ENCODE measurements around the gene STEAP1B.
"Not testable (repeated sequence)": the region's sequence is repeated elsewhere in the genome, so short reads cannot be mapped to it uniquely, and the experiment has no call there.

Gene STEAP1B

GRCh38 chr7:22474645-22475044 is 25.3 kb downstream of the STEAP1B start:
- Histone ChIP-seq H3K9me3 (ENCODE audit: control insufficient read depth, insufficient read depth, low read length) (no peaks in the 10 kb centered on the region), H3K36me3 (ENCODE audit: control insufficient read depth, insufficient read depth, low read length) (no peaks in the 10 kb centered on the region), H3K4me3 (ENCODE audit: low read depth, low read length) (no peak overlapping the region), H3K27me3 (ENCODE audit: control insufficient read depth, insufficient read depth, low read length) (no peaks in the 10 kb centered on the region), H3K9ac (ENCODE audit: low read depth, low read length) (no peak overlapping the region), H3K4me1 (ENCODE audit: control insufficient read depth, insufficient read depth, low read length) (no peaks in the 10 kb centered on the region)

GRCh38 chr7:22470981-22471380 is 29.0 kb downstream of the STEAP1B start:
- Histone ChIP-seq H3K9me3 (ENCODE audit: control insufficient read depth, insufficient read depth, low read length) (no peaks in the 10 kb centered on the region), H3K9ac (ENCODE audit: low read depth, low read length) (no peak overlapping the region), H3K36me3 (ENCODE audit: control insufficient read depth, insufficient read depth, low read length) (no peaks in the 10 kb centered on the region), H3K27me3 (ENCODE audit: control insufficient read depth, insufficient read depth, low read length) (no peaks in the 10 kb centered on the region), H3K4me3 (ENCODE audit: low read depth, low read length) (no peak overlapping the region), H3K4me1 (ENCODE audit: control insufficient read depth, insufficient read depth, low read length) (no peaks in the 10 kb centered on the region)

DNA sequence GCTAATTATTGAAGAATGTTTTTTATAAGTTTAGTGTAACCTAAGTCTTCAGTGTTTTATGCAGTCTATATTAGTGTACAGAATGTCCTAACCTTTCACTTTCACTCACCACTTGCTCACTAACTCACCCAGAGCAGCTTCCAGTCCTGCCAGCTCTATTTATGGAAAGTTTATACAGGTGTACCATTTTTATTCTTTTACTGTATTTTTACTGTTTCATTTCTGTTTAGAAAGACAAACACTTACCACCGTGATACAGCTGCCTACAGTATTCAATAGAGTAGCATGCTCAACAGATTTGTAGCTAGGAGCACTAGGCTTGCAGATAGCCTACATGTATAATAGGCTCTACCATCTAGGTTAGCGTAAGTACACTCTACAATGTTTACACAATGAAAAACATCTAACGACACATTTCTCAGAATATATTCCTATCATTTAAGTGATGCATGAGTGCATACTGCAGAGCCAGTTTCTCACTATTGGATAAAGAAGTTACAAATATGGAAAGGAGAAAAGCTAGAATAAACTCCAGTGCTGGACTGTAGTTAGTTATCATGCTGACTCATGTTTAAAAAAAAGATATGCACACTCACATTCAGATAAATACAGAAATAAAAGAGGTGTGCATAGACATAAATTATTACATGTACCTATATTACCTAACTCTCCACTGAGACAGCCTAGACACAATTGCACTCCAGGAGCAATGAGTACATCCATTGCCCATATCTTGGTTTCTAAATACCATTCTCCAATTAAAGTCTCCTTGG is 30.4 kb downstream of the STEAP1B start:
- no peaks in the 10 kb centered on the region for H3K36me3 ChIP-seq (ENCODE audit: control insufficient read depth, insufficient read depth, low read length)
- H3K4me3 ChIP-seq (ENCODE audit: low read depth, low read length) = no peak overlapping the region
- H3K4me1 ChIP-seq (ENCODE audit: control insufficient read depth, insufficient read depth, low read length) = no peaks in the 10 kb centered on the region
- H3K9me3 ChIP-seq (ENCODE audit: control insufficient read depth, insufficient read depth, low read length) = no peaks in the 10 kb centered on the region
- H3K9ac ChIP-seq (ENCODE audit: low read depth, low read length) = no peak overlapping the region
- H3K27me3 ChIP-seq (ENCODE audit: control insufficient read depth, insufficient read depth, low read length) = no peaks in the 10 kb centered on the region

DNA sequence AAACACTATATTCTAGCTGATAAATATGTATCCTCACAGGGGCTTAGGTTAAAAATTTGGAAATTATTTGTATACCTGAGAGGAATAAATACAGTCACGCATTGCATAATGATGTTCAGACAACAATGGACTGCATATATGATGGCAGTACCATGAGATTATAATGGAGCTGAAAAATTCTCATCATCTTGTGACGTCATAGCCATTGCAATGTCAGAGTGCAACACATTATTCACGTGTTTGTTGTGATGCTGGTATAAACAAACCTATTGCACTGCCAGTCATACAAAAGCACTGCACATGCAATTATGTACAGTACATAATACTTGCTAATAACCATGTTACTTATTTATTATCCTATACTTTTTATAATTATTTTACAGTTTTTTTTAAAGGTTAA is 31.4 kb downstream of the STEAP1B start:
- Histone ChIP-seq H3K36me3 (ENCODE audit: control insufficient read depth, insufficient read depth, low read length) (no peaks in the 10 kb centered on the region), H3K9me3 (ENCODE audit: control insufficient read depth, insufficient read depth, low read length) (no peaks in the 10 kb centered on the region), H3K9ac (ENCODE audit: low read depth, low read length) (no peak overlapping the region), H3K27me3 (ENCODE audit: control insufficient read depth, insufficient read depth, low read length) (no peaks in the 10 kb centered on the region), H3K4me1 (ENCODE audit: control insufficient read depth, insufficient read depth, low read length) (no peaks in the 10 kb centered on the region), H3K4me3 (ENCODE audit: low read depth, low read length) (no peak overlapping the region)

GRCh38 chr7:22464299-22464698 is 35.7 kb downstream of the STEAP1B start:
- Histone ChIP-seq H3K4me1 (ENCODE audit: control insufficient read depth, insufficient read depth, low read length) (no peaks in the 10 kb centered on the region), H3K36me3 (ENCODE audit: control insufficient read depth, insufficient read depth, low read length) (no peaks in the 10 kb centered on the region), H3K4me3 (ENCODE audit: low read depth, low read length) (no peak overlapping the region), H3K9ac (ENCODE audit: low read depth, low read length) (no peak overlapping the region), H3K27me3 (ENCODE audit: control insufficient read depth, insufficient read depth, low read length) (no peaks in the 10 kb centered on the region), H3K9me3 (ENCODE audit: control insufficient read depth, insufficient read depth, low read length) (no peaks in the 10 kb centered on the region)

- H3K9me3 ChIP-seq (ENCODE audit: control insufficient read depth, insufficient read depth, low read length) = no peaks in the 10 kb centered on the region
- no peaks in the 10 kb centered on the region for H3K4me1 ChIP-seq (ENCODE audit: control insufficient read depth, insufficient read depth, low read length)
- no peak overlapping the region for H3K9ac ChIP-seq (ENCODE audit: low read depth, low read length)
- H3K36me3 ChIP-seq (ENCODE audit: control insufficient read depth, insufficient read depth, low read length) = no peaks in the 10 kb centered on the region
- no peaks in the 10 kb centered on the region for H3K27me3 ChIP-seq (ENCODE audit: control insufficient read depth, insufficient read depth, low read length)
- H3K4me3 ChIP-seq (ENCODE audit: low read depth, low read length) = no peak overlapping the region
Observed at GRCh38 chr7:22460363-22460988, 39.5 kb downstream of the STEAP1B start.

- peaks cover 2% of the 10 kb centered on the region for H3K4me1 ChIP-seq (ENCODE audit: control insufficient read depth, insufficient read depth, low read length)
- no peaks in the 10 kb centered on the region for H3K27me3 ChIP-seq (ENCODE audit: control insufficient read depth, insufficient read depth, low read length)
- no peak overlapping the region for H3K4me3 ChIP-seq (ENCODE audit: low read depth, low read length)
- no peak overlapping the region for H3K9ac ChIP-seq (ENCODE audit: low read depth, low read length)
- no peaks in the 10 kb centered on the region for H3K36me3 ChIP-seq (ENCODE audit: control insufficient read depth, insufficient read depth, low read length)
- H3K9me3 ChIP-seq (ENCODE audit: control insufficient read depth, insufficient read depth, low read length) = no peaks in the 10 kb centered on the region
Observed at GRCh38 chr7:22457471-22457870, 42.5 kb downstream of the STEAP1B start.

DNA sequence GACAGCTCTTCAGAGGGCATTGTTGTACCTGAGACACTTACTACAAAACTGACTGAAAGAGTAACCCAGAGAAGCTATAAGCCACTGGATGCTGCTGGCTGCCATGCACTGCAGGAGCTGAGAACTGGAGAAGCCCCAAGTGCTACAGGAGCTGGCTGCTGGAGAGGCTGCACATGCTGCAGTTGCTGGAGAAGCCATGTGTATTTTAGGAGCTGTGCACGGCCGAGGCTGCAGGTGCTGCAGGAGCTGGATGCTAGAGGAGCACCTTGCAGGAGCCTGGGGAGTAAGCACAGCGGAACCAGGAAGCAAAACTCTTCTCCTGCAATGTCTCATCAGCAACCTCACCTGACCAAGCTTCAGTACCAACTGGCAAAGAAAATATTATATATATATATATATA is 45.5 kb downstream of the STEAP1B start:
- Histone ChIP-seq H3K9me3 (ENCODE audit: control insufficient read depth, insufficient read depth, low read length) (no peaks in the 10 kb centered on the region), H3K36me3 (ENCODE audit: control insufficient read depth, insufficient read depth, low read length) (no peaks in the 10 kb centered on the region), H3K9ac (ENCODE audit: low read depth, low read length) (no peak overlapping the region), H3K4me1 (ENCODE audit: control insufficient read depth, insufficient read depth, low read length) (peaks cover 2% of the 10 kb centered on the region), H3K27me3 (ENCODE audit: control insufficient read depth, insufficient read depth, low read length) (no peaks in the 10 kb centered on the region), H3K4me3 (ENCODE audit: low read depth, low read length) (no peak overlapping the region)

- no peak overlapping the region for H3K9ac ChIP-seq (ENCODE audit: low read depth, low read length)
- H3K4me1 ChIP-seq (ENCODE audit: control insufficient read depth, insufficient read depth, low read length) = peaks cover 2% of the 10 kb centered on the region
- H3K4me3 ChIP-seq (ENCODE audit: low read depth, low read length) = no peak overlapping the region
- no peaks in the 10 kb centered on the region for H3K9me3 ChIP-seq (ENCODE audit: control insufficient read depth, insufficient read depth, low read length)
- no peaks in the 10 kb centered on the region for H3K36me3 ChIP-seq (ENCODE audit: control insufficient read depth, insufficient read depth, low read length)
- H3K27me3 ChIP-seq (ENCODE audit: control insufficient read depth, insufficient read depth, low read length) = no peaks in the 10 kb centered on the region
Observed at GRCh38 chr7:22452960-22453558, 46.9 kb downstream of the STEAP1B start.

GRCh38 chr7:22452142-22452959 is 47.6 kb downstream of the STEAP1B start:
- H3K4me1 ChIP-seq (ENCODE audit: control insufficient read depth, insufficient read depth, low read length) = peaks cover 7% of the 10 kb centered on the region
- no peaks in the 10 kb centered on the region for H3K27me3 ChIP-seq (ENCODE audit: control insufficient read depth, insufficient read depth, low read length)
- no peaks in the 10 kb centered on the region for H3K36me3 ChIP-seq (ENCODE audit: control insufficient read depth, insufficient read depth, low read length)
- peak overlapping the region; percentile 52 for H3K4me3 ChIP-seq (ENCODE audit: low read depth, low read length)
- no peaks in the 10 kb centered on the region for H3K9me3 ChIP-seq (ENCODE audit: control insufficient read depth, insufficient read depth, low read length)
- no peak overlapping the region for H3K9ac ChIP-seq (ENCODE audit: low read depth, low read length)

- H3K27me3 ChIP-seq (ENCODE audit: control insufficient read depth, insufficient read depth, low read length); H3K9me3 ChIP-seq (ENCODE audit: control insufficient read depth, insufficient read depth, low read length); H3K9ac ChIP-seq (ENCODE audit: low read depth, low read length); H3K4me3 ChIP-seq (ENCODE audit: low read depth, low read length); H3K36me3 ChIP-seq (ENCODE audit: control insufficient read depth, insufficient read depth, low read length); H3K4me1 ChIP-seq (ENCODE audit: control insufficient read depth, insufficient read depth, low read length): not testable (repeated sequence)
Observed at GRCh38 chr7:22450013-22450412, 50.0 kb downstream of the STEAP1B start.

All from iPS-15b (cell line).